NK-92 (cell line): Measurements from ENCODE around the gene CDC14A.

ENCODE experiments used
- DNase-seq: peaks from one replicate; lab custom pipeline; 2025; ENCODE audit not compliant: unreplicated experiment; lab: John Stamatoyannopoulos, UW

CDC14A gene

GRCh38 chr1:100530141-100530540 lies 177.8 kb downstream of the CDC14A start:
- DNase-seq, result no peak

- no peak for DNase-seq
Observed at GRCh38 chr1:100530880-100531487, 178.7 kb downstream of the CDC14A start.

GRCh38 chr1:100532645-100533044 lies 180.3 kb downstream of the CDC14A start:
- no peak for DNase-seq

GRCh38 chr1:100535264-100535663 lies 183.0 kb downstream of the CDC14A start:
- no peak for DNase-seq

- DNase-seq, result no peak
Observed at GRCh38 chr1:100536031-100536430, 183.7 kb downstream of the CDC14A start.

GRCh38 chr1:100538913-100539835 lies 186.9 kb downstream of the CDC14A start:
- DNase-seq, result no peak

- no peak for DNase-seq
Observed at GRCh38 chr1:100539836-100540536, 187.7 kb downstream of the CDC14A start.

- no peak for DNase-seq
Observed at GRCh38 chr1:100542285-100542684, 190.0 kb downstream of the CDC14A start.

- DNase-seq, result no peak
Observed at GRCh38 chr1:100543640-100544039, 191.3 kb downstream of the CDC14A start.

- DNase-seq, result no peak
Observed at GRCh38 chr1:100544791-100545190, 192.5 kb downstream of the CDC14A start.

GRCh38 chr1:100545855-100546254 lies 193.5 kb downstream of the CDC14A start:
- DNase-seq, result no peak

GRCh38 chr1:100552031-100552430 lies 199.7 kb downstream of the CDC14A start:
- no peak for DNase-seq

- no peak for DNase-seq
Observed at GRCh38 chr1:100552922-100553321, 200.6 kb downstream of the CDC14A start.

GRCh38 chr1:100556181-100556580 lies 203.9 kb downstream of the CDC14A start:
- DNase-seq, result no peak

GRCh38 chr1:100556925-100557605 lies 204.8 kb downstream of the CDC14A start:
- no peak for DNase-seq

GRCh38 chr1:100557606-100557953 lies 205.3 kb downstream of the CDC14A start:
- DNase-seq, result no peak

GRCh38 chr1:100565533-100565932 lies 213.2 kb downstream of the CDC14A start:
- DNase-seq, result no peak

- DNase-seq, result no peak
Observed at GRCh38 chr1:100565937-100566699, 213.8 kb downstream of the CDC14A start.

- DNase-seq, result no peak
Observed at GRCh38 chr1:100567062-100567461, 214.8 kb downstream of the CDC14A start.
